ENCODE results near the gene ACOT6. TPM values are rescaled to one million over a fixed set of nuclear protein-coding genes. Genes with fewer than 3 reads are reported as not detected.

ACOT6 gene
- total RNA-seq, 1 experiment from 2014 or later: not detected

DNA sequence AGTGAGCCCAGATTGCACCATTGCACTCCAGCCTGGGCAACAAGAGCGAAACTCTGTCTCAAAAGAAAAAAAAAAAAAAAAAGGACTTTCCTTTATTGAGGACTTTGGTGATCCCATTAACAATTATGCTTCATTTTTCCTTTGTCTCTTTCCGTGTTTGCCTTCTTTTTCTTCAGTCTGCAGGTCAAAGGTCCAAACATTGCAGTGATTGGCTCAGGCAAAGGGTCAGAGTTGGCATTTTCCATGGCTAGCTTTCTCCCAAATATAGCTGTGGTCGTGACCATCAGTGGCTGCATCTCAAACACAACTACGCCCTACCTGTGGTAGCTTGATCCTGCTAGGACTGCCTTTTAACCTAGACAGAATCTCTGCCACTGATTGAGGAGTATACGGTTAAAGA is 25.5 kb downstream of the ACOT6 start:
- intact Hi-C loops (cut with micrococcal nuclease; ENCODE audit: unreplicated experiment): loop anchor here (10.0 kb wide), 1 partner anchor 227 kb away; no protein-coding TSS in a partner anchor
- Histone ChIP-seq H3K36me3 (ENCODE audit: insufficient read depth, low read length, poor library complexity, severe bottlenecking) (no peaks in the 10 kb centered on the region), H3K9me3 (ENCODE audit: low read depth, low read length, poor library complexity, severe bottlenecking) (no peaks in the 10 kb centered on the region), H3K27me3 (replicated peaks; ENCODE audit: insufficient read depth, low read depth, low read length, poor library complexity) (no peaks in the 10 kb centered on the region), H3K4me1 (ENCODE audit: insufficient read depth, low read length, poor library complexity, severe bottlenecking) (peaks cover 10% of the 10 kb centered on the region), H3K27ac (ENCODE audit: low read depth, low read length, poor library complexity, severe bottlenecking) (no peak overlapping the region), H3K4me3 (ENCODE audit: low read depth, low read length, poor library complexity, severe bottlenecking) (no peak overlapping the region)
- no TSS peak for BruUV-seq (replicated peaks)
- no peak for DNase-seq (ENCODE audit: low spot score)
- ChIA-PET CTCF (no interaction called here), POLR2A (ENCODE audit: low non-redundant PET) (no interaction called here)
- TF ChIP-seq CTCF (conservative IDR thresholded peaks at IDR 0.05; ENCODE audit: low read depth, low read length) (no peak), EZH2 (IDR thresholded peaks at IDR 0.05; ENCODE audit: borderline replicate concordance, low read depth, low read length, poor library complexity, severe bottlenecking) (no peak)

DNA sequence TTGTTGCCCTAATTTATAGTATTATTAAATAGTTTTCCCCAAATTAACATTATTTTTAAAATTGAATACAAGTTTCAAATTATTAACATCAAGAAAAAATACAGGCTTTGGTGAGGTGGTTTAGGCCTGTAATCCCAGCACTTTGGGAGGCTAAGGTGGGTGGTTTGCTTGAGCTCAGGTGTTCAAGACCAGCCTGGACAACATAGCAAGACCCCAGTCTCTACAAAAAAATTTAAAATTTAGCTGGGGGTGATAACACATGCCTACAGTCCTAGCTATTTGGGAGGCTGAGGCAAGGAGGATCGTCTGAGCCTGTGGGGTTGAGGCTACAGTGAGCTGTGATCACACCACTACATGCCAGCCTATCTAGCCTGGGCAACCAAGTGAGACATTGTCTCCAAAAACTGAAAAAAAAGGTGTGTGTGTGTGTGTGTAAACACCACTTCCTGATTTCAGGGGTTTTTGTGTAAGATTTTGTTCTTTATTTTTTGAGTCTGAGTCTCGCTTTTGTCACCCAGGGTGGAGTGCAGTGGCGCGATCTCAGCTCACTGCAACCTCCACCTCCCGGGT is 28.6 kb downstream of the ACOT6 start:
- no peaks in the 10 kb centered on the region for H3K27me3 ChIP-seq (replicated peaks; ENCODE audit: insufficient read depth, low read depth, low read length, poor library complexity)
- no TSS peak for BruUV-seq (replicated peaks)
- no peaks in the 10 kb centered on the region for H3K36me3 ChIP-seq (ENCODE audit: insufficient read depth, low read length, poor library complexity, severe bottlenecking)
- TF ChIP-seq CTCF (conservative IDR thresholded peaks at IDR 0.05; ENCODE audit: low read depth, low read length): no peak
- no peak for TF ChIP-seq EZH2 (IDR thresholded peaks at IDR 0.05; ENCODE audit: borderline replicate concordance, low read depth, low read length, poor library complexity, severe bottlenecking)
- no peaks in the 10 kb centered on the region for H3K9me3 ChIP-seq (ENCODE audit: low read depth, low read length, poor library complexity, severe bottlenecking)
- H3K27ac ChIP-seq (ENCODE audit: low read depth, low read length, poor library complexity, severe bottlenecking): no peak overlapping the region
- no peak for DNase-seq (ENCODE audit: low spot score)
- intact Hi-C loops (cut with micrococcal nuclease; ENCODE audit: unreplicated experiment): no loop called here
- H3K4me3 ChIP-seq (ENCODE audit: low read depth, low read length, poor library complexity, severe bottlenecking): no peak overlapping the region
- POLR2A ChIA-PET (ENCODE audit: low non-redundant PET): no interaction called here
- no peaks in the 10 kb centered on the region for H3K4me1 ChIP-seq (ENCODE audit: insufficient read depth, low read length, poor library complexity, severe bottlenecking)
- CTCF ChIA-PET: no interaction called here

- no TSS peak for BruUV-seq (replicated peaks)
- TF ChIP-seq EZH2 (IDR thresholded peaks at IDR 0.05; ENCODE audit: borderline replicate concordance, low read depth, low read length, poor library complexity, severe bottlenecking): no peak
- TF ChIP-seq CTCF (conservative IDR thresholded peaks at IDR 0.05; ENCODE audit: low read depth, low read length): no peak
- H3K9me3 ChIP-seq (ENCODE audit: low read depth, low read length, poor library complexity, severe bottlenecking): no peaks in the 10 kb centered on the region
- no peaks in the 10 kb centered on the region for H3K4me1 ChIP-seq (ENCODE audit: insufficient read depth, low read length, poor library complexity, severe bottlenecking)
- CTCF ChIA-PET: no interaction called here
- intact Hi-C loops (cut with micrococcal nuclease; ENCODE audit: unreplicated experiment): no loop called here
- peak within 1 kb of the TSS; percentile 74 for H3K27ac ChIP-seq (ENCODE audit: low read depth, low read length, poor library complexity, severe bottlenecking)
- H3K27me3 ChIP-seq (replicated peaks; ENCODE audit: insufficient read depth, low read depth, low read length, poor library complexity): no peaks in the 10 kb centered on the region
- POLR2A ChIA-PET (ENCODE audit: low non-redundant PET): interaction anchor here (0.9 kb wide), 1 partner anchor 183 kb away, joined by 4 read pairs; no protein-coding TSS in a partner anchor
- DNase-seq (ENCODE audit: low spot score): peak; percentile 94
- peak within 1 kb of the TSS; percentile 83 for H3K4me3 ChIP-seq (ENCODE audit: low read depth, low read length, poor library complexity, severe bottlenecking)
- no peaks in the 10 kb centered on the region for H3K36me3 ChIP-seq (ENCODE audit: insufficient read depth, low read length, poor library complexity, severe bottlenecking)
Observed at GRCh38 chr14:73644531-73645247, 32.4 kb downstream of the ACOT6 start, which contains the start of gene DNAL1. Gene DNAL1, plus strand, starts transcription at chr14:73644986. Its CDS starts 54 bp downstream, at chr14:73645040.
